ENCODE results near the gene GATAD2A. TPM values are rescaled to one million over a fixed set of nuclear protein-coding genes. Genes with fewer than 3 reads are reported as not detected.
A peak's percentile ranks its signal among the peaks of the same experiment; 100 is the strongest.

The GATAD2A gene
- total and polyA plus RNA-seq, 2 of the 13 experiments (the other 11 are each of a cell fraction or from before 2014, with no cell fraction given), result 16.8 to 28.6 TPM

DNA sequence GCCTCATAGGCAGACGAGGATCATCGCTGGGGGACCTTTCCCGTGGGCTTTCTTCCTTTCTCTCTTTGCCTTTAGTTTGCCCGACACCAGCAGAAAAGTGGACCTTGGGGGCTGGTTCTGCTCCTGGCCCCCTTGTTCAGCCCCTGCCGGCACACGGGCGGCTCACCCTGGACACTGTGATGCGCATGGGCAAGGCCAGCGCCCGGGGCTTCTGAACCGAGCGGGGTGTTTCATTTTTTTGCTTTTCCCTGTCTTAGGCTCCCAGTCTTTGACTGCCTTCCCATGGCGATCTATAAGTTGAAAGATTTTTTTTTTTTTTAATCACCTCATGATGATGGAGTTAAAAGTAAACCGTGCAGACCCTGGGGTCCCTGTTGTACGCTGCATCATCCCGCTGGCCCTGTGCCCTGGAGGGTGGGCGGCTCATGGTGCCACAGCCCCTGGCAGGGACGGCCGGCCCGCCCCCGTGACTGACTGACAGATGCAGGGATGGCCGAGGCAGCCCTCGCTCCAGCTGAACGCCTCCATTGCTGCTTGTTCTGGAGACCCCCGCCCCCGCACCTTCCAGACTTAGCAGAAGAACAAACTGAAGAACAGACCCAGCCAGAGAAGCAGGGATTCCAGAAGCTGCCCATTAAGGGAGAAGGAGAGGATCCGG lies 100.3 kb downstream of the GATAD2A start:
- Histone ChIP-seq H3K36me3 (replicated peaks in 1 of 2; ENCODE audit: control insufficient read depth in 1 of 2, insufficient read depth in 2 of 2, low read length in 2 of 2) (peaks cover 18 to 52% of the 10 kb centered on the region in 2 experiments; a peak in 4 of 5 replicates), H3K27me3 (ENCODE audit: control insufficient read depth in 1 of 2, insufficient read depth in 2 of 2, low read length in 2 of 2) (no peaks in the 10 kb centered on the region), H3K9ac (ENCODE audit: insufficient read depth, low read depth, low read length) (no peak overlapping the region), H3K79me2 (ENCODE audit: insufficient read depth, low read length) (no peaks in the 10 kb centered on the region), H3K4me1 (ENCODE audit: insufficient read depth, low read length) (no peaks in the 10 kb centered on the region), H2AFZ (ENCODE audit: low read length) (no peak overlapping the region), H4K20me1 (ENCODE audit: insufficient read depth, low read length) (no peaks in the 10 kb centered on the region; the same call in 1 of the 2 replicates), H3K27ac (ENCODE audit: extremely low read length, insufficient read depth, low read length) (no peak overlapping the region), H3K4me3 (replicated peaks in 1 of 3; ENCODE audit: insufficient read depth in 1 of 3, low read depth in 2 of 3, low read length in 3 of 3) (no peak overlapping the region), H3K4me2 (ENCODE audit: low read depth, low read length) (no peak overlapping the region), H3K9me3 (ENCODE audit: low read length) (no peaks in the 10 kb centered on the region)
- CTCF ChIA-PET (ENCODE audit: low intra/inter-chr PET ratio, low total read pairs), result no interaction called here
- WGBS (ENCODE audit: low lambda C conversion rate), result 97% methylated on average over 25 of the region's 27 CpGs
- no peak for ATAC-seq
- in situ Hi-C loops (cut with HindIII; ENCODE audit: extremely low pct_ligation_motif_present, low pct_unique_long_range_greater_than_20kb) (no loop called here), intact Hi-C loops (cut with micrococcal nuclease; ENCODE audit: unreplicated experiment) (no loop called here)
- POLR2A ChIA-PET, result no interaction called here
- no TSS peak for BruUV-seq (replicated peaks)
- peak; percentile 29 for TF ChIP-seq AGO2 (optimal IDR thresholded peaks at IDR 0.05; ENCODE audit: low read depth, low read length)
- no peak for TF ChIP-seq PCBP2 (optimal IDR thresholded peaks at IDR 0.05; ENCODE audit: low read depth, low read length, poor library complexity, severe bottlenecking)
- no peak for FAIRE-seq
- no peak for DNase-seq (ENCODE audit: low spot score)

DNA sequence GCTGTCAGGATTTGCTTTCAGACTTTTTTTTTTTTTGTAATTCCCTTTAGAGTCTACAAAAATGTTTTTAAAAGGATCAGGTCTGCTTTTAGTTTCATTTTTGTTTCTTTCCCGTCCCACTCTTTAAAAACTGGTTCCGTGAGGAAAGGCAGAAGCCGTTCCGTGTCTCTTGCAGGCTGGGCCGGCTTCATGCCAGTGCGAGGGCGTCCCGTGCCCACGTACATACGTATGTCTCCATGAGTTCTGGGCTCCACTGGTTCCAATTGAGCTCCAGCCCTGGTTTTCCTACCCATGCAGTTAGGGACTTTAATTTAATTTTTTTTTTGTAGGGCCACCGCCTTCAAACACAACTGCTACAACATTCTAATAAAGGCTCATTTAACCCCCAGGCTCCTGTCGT lies 101.1 kb downstream of the GATAD2A start:
- Histone ChIP-seq H3K4me3 (replicated peaks in 1 of 3; ENCODE audit: insufficient read depth in 1 of 3, low read depth in 2 of 3, low read length in 3 of 3) (no peak overlapping the region), H3K27me3 (ENCODE audit: control insufficient read depth in 1 of 2, insufficient read depth in 2 of 2, low read length in 2 of 2) (no peaks in the 10 kb centered on the region), H3K9me3 (ENCODE audit: low read length) (no peaks in the 10 kb centered on the region), H3K36me3 (replicated peaks in 1 of 2; ENCODE audit: control insufficient read depth in 1 of 2, insufficient read depth in 2 of 2, low read length in 2 of 2) (peaks cover 14 to 46% of the 10 kb centered on the region in 2 experiments; a peak in 4 of 5 replicates), H3K4me1 (ENCODE audit: insufficient read depth, low read length) (no peaks in the 10 kb centered on the region), H3K4me2 (ENCODE audit: low read depth, low read length) (no peak overlapping the region), H3K79me2 (ENCODE audit: insufficient read depth, low read length) (no peaks in the 10 kb centered on the region), H3K27ac (ENCODE audit: extremely low read length, insufficient read depth, low read length) (no peak overlapping the region), H4K20me1 (ENCODE audit: insufficient read depth, low read length) (no peaks in the 10 kb centered on the region; the same call in 1 of the 2 replicates), H2AFZ (ENCODE audit: low read length) (no peak overlapping the region), H3K9ac (ENCODE audit: insufficient read depth, low read depth, low read length) (no peak overlapping the region)
- POLR2A ChIA-PET, result interaction anchor here (0.9 kb wide), 1 partner anchor 10 kb away, joined by 4 read pairs; no protein-coding TSS in a partner anchor
- no peak for FAIRE-seq
- intact Hi-C loops (cut with micrococcal nuclease; ENCODE audit: unreplicated experiment), result no loop called here
- no peak for ATAC-seq
- WGBS (ENCODE audit: low lambda C conversion rate), result 96% methylated on average over 12 of the region's 12 CpGs
- TSS peak; percentile 36 for BruUV-seq (replicated peaks)
- CTCF ChIA-PET (ENCODE audit: low intra/inter-chr PET ratio, low total read pairs), result no interaction called here
- no peak for DNase-seq (ENCODE audit: low spot score)
- in situ Hi-C loops (cut with HindIII; ENCODE audit: extremely low pct_ligation_motif_present, low pct_unique_long_range_greater_than_20kb), result no loop called here
- TF ChIP-seq, protein P1, sequence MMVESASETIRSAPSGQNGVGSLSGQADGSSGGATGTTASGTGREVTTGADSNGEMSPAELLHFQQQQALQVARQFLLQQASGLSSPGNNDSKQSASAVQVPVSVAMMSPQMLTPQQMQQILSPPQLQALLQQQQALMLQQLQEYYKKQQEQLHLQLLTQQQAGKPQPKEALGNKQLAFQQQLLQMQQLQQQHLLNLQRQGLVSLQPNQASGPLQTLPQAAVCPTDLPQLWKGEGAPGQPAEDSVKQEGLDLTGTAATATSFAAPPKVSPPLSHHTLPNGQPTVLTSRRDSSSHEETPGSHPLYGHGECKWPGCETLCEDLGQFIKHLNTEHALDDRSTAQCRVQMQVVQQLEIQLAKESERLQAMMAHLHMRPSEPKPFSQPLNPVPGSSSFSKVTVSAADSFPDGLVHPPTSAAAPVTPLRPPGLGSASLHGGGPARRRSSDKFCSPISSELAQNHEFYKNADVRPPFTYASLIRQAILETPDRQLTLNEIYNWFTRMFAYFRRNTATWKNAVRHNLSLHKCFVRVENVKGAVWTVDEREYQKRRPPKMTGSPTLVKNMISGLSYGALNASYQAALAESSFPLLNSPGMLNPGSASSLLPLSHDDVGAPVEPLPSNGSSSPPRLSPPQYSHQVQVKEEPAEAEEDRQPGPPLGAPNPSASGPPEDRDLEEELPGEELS (CRISPR knock-in tag; IDR thresholded peaks at IDR 0.05), result no peak
- TF ChIP-seq, protein P2, sequence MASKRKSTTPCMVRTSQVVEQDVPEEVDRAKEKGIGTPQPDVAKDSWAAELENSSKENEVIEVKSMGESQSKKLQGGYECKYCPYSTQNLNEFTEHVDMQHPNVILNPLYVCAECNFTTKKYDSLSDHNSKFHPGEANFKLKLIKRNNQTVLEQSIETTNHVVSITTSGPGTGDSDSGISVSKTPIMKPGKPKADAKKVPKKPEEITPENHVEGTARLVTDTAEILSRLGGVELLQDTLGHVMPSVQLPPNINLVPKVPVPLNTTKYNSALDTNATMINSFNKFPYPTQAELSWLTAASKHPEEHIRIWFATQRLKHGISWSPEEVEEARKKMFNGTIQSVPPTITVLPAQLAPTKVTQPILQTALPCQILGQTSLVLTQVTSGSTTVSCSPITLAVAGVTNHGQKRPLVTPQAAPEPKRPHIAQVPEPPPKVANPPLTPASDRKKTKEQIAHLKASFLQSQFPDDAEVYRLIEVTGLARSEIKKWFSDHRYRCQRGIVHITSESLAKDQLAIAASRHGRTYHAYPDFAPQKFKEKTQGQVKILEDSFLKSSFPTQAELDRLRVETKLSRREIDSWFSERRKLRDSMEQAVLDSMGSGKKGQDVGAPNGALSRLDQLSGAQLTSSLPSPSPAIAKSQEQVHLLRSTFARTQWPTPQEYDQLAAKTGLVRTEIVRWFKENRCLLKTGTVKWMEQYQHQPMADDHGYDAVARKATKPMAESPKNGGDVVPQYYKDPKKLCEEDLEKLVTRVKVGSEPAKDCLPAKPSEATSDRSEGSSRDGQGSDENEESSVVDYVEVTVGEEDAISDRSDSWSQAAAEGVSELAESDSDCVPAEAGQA (IDR thresholded peaks at IDR 0.05; ENCODE audit: low read depth), result no peak
- TF ChIP-seq, protein P2 (CRISPR knock-in tag; IDR thresholded peaks at IDR 0.05; ENCODE audit: borderline replicate concordance), result no peak
- TF ChIP-seq, protein P3, sequence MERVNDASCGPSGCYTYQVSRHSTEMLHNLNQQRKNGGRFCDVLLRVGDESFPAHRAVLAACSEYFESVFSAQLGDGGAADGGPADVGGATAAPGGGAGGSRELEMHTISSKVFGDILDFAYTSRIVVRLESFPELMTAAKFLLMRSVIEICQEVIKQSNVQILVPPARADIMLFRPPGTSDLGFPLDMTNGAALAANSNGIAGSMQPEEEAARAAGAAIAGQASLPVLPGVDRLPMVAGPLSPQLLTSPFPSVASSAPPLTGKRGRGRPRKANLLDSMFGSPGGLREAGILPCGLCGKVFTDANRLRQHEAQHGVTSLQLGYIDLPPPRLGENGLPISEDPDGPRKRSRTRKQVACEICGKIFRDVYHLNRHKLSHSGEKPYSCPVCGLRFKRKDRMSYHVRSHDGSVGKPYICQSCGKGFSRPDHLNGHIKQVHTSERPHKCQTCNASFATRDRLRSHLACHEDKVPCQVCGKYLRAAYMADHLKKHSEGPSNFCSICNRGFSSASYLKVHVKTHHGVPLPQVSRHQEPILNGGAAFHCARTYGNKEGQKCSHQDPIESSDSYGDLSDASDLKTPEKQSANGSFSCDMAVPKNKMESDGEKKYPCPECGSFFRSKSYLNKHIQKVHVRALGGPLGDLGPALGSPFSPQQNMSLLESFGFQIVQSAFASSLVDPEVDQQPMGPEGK (CRISPR knock-in tag; IDR thresholded peaks at IDR 0.05), result no peak
- no peak for TF ChIP-seq CEBPB (IDR thresholded peaks at IDR 0.05; ENCODE audit: borderline replicate concordance, low read depth, low read length)
